ENCODE data around the gene HSD17B1. TPM values are rescaled to one million over a fixed set of nuclear protein-coding genes. Genes with fewer than 3 reads are reported as not detected.
A peak's percentile ranks its signal among the peaks of the same experiment; 100 is the strongest.

HSD17B1 gene
- total and polyA plus RNA-seq, 2 of the 13 experiments (the other 11 are each of a cell fraction or from before 2014, with no cell fraction given), result 0.54 to 0.93 TPM

DNA sequence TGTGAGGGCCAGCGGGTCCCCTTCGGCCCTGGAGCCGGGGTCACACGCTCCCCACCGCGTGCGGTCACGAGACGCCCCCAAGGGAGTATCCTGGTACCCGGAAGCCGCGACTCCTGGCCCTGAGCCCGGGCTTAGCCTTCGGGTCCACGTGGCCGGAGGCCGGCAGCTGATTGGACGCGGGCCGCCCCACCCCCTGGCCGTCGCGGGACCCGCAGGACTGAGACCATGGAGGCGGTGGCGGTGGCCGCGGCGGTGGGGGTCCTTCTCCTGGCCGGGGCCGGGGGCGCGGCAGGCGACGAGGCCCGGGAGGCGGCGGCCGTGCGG lies 16.7 kb upstream of the HSD17B1 start, which contains the start of gene NAGLU (continued):
- TF ChIP-seq, protein P1, sequence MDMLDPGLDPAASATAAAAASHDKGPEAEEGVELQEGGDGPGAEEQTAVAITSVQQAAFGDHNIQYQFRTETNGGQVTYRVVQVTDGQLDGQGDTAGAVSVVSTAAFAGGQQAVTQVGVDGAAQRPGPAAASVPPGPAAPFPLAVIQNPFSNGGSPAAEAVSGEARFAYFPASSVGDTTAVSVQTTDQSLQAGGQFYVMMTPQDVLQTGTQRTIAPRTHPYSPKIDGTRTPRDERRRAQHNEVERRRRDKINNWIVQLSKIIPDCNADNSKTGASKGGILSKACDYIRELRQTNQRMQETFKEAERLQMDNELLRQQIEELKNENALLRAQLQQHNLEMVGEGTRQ (IDR thresholded peaks at IDR 0.05; ENCODE audit: low read depth, low read length), result peak; percentile 90
- TF ChIP-seq, protein P1 (CRISPR knock-in tag; IDR thresholded peaks at IDR 0.05; ENCODE audit: borderline replicate concordance), result peak; percentile 95; the same call in 1 of the 2 replicates
- TF ChIP-seq, protein P2, sequence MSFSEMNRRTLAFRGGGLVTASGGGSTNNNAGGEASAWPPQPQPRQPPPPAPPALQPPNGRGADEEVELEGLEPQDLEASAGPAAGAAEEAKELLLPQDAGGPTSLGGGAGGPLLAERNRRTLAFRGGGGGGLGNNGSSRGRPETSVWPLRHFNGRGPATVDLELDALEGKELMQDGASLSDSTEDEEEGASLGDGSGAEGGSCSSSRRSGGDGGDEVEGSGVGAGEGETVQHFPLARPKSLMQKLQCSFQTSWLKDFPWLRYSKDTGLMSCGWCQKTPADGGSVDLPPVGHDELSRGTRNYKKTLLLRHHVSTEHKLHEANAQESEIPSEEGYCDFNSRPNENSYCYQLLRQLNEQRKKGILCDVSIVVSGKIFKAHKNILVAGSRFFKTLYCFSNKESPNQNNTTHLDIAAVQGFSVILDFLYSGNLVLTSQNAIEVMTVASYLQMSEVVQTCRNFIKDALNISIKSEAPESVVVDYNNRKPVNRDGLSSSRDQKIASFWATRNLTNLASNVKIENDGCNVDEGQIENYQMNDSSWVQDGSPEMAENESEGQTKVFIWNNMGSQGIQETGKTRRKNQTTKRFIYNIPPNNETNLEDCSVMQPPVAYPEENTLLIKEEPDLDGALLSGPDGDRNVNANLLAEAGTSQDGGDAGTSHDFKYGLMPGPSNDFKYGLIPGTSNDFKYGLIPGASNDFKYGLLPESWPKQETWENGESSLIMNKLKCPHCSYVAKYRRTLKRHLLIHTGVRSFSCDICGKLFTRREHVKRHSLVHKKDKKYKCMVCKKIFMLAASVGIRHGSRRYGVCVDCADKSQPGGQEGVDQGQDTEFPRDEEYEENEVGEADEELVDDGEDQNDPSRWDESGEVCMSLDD (CRISPR knock-in tag; IDR thresholded peaks at IDR 0.05; ENCODE audit: borderline replicate concordance), result peak; percentile 96
- TF ChIP-seq, protein P3, sequence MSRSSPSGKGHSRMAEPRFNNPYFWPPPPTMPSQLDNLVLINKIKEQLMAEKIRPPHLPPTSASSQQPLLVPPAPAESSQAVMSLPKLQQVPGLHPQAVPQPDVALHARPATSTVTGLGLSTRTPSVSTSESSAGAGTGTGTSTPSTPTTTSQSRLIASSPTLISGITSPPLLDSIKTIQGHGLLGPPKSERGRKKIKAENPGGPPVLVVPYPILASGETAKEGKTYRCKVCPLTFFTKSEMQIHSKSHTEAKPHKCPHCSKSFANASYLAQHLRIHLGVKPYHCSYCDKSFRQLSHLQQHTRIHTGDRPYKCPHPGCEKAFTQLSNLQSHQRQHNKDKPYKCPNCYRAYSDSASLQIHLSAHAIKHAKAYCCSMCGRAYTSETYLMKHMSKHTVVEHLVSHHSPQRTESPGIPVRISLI (CRISPR knock-in tag; IDR thresholded peaks at IDR 0.05; ENCODE audit: borderline replicate concordance), result no peak
- TF ChIP-seq GATAD2A (CRISPR knock-in tag; IDR thresholded peaks at IDR 0.05) (peak; percentile 77), FOXO1 (CRISPR knock-in tag; IDR thresholded peaks at IDR 0.05) (no peak; the same call in 1 of the 2 replicates), SRF (IDR thresholded peaks at IDR 0.05; ENCODE audit: low read depth, low read length) (no peak), IKZF4 (CRISPR knock-in tag; IDR thresholded peaks at IDR 0.05; ENCODE audit: borderline replicate concordance, low read depth, not compliant biosample characterization) (no peak), SRSF1 (optimal IDR thresholded peaks at IDR 0.05; ENCODE audit: low read depth, low read length) (no peak), CHCHD3 (CRISPR knock-in tag; IDR thresholded peaks at IDR 0.05) (no peak), MIER2 (CRISPR knock-in tag; IDR thresholded peaks at IDR 0.05) (peak; percentile 63; the same call in 1 of the 2 replicates), ZMAT3 (CRISPR knock-in tag; conservative IDR thresholded peaks at IDR 0.05) (no peak), FOXA3 (CRISPR knock-in tag; IDR thresholded peaks at IDR 0.05) (peak; percentile 63), ZNF33B (CRISPR knock-in tag; IDR thresholded peaks at IDR 0.05) (no peak; the same call in 1 of the 2 replicates), MXI1 (IDR thresholded peaks at IDR 0.05; ENCODE audit: borderline replicate concordance, low read depth, low read length) (no peak)
- TF ChIP-seq, protein P4, sequence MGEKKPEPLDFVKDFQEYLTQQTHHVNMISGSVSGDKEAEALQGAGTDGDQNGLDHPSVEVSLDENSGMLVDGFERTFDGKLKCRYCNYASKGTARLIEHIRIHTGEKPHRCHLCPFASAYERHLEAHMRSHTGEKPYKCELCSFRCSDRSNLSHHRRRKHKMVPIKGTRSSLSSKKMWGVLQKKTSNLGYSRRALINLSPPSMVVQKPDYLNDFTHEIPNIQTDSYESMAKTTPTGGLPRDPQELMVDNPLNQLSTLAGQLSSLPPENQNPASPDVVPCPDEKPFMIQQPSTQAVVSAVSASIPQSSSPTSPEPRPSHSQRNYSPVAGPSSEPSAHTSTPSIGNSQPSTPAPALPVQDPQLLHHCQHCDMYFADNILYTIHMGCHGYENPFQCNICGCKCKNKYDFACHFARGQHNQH (CRISPR knock-in tag; IDR thresholded peaks at IDR 0.05), result peak; percentile 49; the same call in 1 of the 2 replicates
- TF ChIP-seq, protein P5, sequence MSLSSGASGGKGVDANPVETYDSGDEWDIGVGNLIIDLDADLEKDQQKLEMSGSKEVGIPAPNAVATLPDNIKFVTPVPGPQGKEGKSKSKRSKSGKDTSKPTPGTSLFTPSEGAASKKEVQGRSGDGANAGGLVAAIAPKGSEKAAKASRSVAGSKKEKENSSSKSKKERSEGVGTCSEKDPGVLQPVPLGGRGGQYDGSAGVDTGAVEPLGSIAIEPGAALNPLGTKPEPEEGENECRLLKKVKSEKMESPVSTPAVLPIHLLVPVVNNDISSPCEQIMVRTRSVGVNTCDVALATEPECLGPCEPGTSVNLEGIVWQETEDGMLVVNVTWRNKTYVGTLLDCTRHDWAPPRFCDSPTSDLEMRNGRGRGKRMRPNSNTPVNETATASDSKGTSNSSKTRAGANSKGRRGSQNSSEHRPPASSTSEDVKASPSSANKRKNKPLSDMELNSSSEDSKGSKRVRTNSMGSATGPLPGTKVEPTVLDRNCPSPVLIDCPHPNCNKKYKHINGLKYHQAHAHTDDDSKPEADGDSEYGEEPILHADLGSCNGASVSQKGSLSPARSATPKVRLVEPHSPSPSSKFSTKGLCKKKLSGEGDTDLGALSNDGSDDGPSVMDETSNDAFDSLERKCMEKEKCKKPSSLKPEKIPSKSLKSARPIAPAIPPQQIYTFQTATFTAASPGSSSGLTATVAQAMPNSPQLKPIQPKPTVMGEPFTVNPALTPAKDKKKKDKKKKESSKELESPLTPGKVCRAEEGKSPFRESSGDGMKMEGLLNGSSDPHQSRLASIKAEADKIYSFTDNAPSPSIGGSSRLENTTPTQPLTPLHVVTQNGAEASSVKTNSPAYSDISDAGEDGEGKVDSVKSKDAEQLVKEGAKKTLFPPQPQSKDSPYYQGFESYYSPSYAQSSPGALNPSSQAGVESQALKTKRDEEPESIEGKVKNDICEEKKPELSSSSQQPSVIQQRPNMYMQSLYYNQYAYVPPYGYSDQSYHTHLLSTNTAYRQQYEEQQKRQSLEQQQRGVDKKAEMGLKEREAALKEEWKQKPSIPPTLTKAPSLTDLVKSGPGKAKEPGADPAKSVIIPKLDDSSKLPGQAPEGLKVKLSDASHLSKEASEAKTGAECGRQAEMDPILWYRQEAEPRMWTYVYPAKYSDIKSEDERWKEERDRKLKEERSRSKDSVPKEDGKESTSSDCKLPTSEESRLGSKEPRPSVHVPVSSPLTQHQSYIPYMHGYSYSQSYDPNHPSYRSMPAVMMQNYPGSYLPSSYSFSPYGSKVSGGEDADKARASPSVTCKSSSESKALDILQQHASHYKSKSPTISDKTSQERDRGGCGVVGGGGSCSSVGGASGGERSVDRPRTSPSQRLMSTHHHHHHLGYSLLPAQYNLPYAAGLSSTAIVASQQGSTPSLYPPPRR (CRISPR knock-in tag; IDR thresholded peaks at IDR 0.05; ENCODE audit: borderline replicate concordance), result no peak
